GM21526 (cell line): Measurements from ENCODE around the gene PBX1.

Experiments used
- ATAC-seq: cut with Tn5 transposase; IDR thresholded peaks from one replicate; pipeline ENCODE4 v1.9.1; 2021; ENCODE audit warnings: moderate library complexity; ENCODE audit not compliant: unreplicated experiment, low FRiP score

Gene PBX1

DNA sequence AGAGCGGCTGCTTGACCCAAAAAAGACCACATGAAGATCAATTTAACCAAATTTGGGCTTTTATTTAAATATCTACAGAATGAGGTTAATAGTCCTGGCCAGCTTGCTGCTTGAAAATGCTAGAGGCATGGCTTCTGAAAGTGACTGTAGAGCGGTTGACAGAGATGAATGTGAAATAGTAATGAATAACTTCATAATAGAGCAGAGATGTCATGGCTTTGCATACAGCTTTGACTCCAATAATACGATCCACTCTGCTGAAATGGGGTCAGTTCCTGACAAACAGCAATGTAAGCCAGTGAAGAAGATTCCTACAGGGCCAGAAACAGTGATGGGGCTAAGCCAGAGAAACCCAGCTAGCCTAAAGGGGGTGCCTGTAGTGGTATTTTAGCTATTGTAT lies 183.8 kb downstream of the PBX1 start:
- ATAC-seq: no peak

DNA sequence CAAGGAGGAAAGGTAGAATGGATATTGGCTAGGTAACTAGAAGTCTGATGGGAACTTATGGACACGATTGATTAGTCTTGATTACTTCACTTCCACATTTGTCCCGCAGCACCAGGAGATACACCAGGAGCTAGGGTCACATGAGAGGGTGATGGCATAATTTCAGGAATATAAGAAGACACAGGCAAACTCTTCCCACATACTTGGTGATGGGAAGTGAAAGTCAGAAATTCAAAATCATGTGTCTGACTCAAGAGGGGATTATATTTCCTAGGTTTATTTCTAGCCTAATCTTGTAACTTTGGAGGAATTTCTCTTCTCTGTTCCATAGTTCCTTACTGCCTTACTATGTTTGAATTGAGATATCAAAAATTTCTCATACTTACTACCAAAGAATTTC lies 185.0 kb downstream of the PBX1 start:
- no peak for ATAC-seq

DNA sequence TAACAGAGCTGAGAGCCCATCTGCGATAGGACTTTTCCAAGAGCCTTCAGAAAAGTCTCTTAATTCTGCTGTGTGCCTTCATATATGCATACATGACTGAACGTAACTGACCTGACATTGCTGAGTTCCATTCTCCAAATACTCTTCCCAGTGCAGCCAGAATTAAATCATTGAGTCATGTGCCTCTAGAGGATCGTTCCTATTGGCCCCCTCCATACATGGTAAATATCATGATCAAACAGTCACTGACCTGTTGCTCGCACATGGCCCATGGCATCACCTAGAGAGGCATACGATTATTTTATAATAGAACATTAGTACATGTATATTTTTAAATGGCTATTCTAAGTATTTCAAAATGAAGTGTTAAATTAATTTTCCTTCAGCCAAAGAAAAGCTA lies 186.8 kb downstream of the PBX1 start:
- no peak for ATAC-seq

DNA sequence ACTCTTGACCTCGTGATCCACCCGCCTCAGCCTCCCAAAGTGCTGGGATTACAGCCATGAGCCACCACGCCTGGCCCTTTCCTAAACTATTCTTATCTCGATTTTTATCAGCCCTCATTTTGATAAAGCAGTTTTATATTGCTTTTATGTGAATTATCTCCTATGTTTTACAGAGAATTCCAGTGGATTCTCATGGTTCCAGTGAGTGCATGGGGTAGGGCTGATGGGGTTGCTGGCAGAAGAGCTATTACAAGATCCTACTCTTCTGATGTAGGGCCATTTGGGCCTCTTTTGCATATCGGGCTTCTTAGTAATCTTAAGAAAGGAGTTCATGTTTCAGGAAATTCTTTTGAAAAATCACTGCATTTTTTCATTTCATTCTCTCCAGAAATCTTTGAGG lies 187.6 kb downstream of the PBX1 start:
- ATAC-seq: no peak

DNA sequence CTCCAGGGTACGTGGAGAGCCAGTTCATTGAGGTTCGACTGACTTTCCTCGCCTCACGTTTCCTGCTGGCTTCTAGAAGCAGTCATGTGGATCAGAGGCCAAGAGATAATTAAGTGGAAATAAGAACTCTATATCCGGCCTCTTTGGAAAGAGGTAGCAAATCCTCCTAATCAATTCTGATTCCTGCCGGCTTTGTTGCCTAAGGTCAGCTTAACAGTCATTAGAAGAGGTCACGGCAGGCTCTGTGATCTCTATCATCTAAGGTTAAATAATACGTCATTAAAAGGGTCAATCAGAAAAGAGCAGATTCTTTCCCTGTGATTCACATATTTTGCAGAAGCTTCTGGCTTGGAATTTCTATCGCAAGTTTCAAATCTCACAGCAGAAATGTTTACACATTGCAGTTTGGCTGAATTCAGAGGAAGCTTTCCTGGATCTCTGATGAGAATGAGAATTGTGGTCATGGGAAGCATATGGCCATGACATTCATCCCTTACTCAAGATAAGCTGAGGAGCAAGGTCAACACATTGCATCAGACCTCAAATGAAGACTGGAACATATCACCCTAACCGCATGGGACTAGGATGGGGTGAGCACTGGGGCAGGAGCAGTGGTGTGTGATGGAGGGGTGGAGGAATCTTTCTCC lies 189.4 kb downstream of the PBX1 start:
- no peak for ATAC-seq

DNA sequence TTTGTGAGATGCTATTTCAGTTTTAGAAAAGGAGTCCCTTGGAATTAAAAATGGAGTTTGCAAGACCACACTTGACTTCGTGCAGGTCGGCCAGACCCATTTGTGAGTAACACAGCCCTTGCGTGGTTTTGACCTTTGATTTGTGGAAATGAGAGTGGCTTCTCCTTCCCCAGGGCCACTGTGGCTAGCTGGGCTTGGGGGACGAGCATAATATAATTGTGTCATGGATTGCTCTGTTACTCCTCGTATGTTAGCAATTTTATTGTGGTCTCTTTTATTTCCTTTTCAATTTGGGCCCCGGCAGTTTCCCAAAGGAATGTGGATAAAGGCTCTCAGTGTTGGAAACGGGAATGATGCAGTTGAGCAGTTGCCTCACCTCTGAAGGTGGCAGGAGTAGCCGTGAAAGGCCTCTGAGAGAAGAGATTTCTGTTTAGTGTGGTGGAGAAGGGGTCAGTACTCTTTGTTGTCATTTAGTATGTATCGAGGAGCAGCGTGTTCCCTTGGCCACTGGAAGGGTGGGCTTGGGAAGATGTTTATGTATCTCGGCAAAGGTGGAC lies 194.6 kb downstream of the PBX1 start:
- no peak for ATAC-seq

DNA sequence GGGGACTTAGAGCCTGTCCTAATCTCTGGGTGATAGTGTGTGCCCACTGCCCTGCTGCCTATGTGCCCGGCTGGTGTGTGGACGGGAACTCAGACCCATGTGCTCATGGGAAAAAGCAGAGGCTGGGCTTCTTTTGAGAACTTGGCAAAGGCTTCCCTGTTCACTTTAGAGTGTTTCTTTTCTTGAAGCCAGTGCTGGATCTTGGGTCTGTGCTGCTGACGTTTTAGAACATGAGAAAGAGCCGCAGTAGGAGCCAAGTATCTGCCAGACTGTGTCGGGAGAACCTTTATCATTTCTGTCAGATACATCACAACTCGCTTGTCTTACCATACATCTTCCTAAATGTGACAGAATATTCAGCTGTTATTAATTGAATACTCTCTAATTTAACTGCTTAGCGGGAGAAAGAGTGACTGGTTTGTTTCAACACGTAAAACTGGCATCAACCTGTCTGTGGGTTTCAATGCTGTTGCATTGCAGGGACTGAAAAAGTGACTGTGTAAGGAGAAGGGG lies 195.2 kb downstream of the PBX1 start:
- no peak for ATAC-seq

DNA sequence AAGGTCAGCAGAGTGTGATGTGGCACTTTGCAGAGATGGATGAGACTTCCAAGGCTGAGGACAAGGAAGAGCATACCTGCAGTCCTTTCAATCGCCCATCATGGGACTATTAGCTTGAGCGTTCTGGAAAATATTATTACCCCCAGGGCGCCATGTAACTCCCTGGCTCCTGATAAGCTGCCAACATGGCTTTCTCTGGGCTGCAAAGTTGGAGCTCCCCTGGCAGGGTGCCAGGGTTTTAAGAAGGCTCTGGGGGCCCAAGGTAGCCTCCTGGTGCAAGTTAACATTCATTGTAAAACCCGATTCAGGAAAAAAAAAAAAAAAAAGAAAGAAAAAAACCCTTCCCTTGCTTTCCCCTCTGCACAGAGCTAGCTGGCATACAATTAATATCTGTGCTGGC lies 196.7 kb downstream of the PBX1 start:
- no peak for ATAC-seq

DNA sequence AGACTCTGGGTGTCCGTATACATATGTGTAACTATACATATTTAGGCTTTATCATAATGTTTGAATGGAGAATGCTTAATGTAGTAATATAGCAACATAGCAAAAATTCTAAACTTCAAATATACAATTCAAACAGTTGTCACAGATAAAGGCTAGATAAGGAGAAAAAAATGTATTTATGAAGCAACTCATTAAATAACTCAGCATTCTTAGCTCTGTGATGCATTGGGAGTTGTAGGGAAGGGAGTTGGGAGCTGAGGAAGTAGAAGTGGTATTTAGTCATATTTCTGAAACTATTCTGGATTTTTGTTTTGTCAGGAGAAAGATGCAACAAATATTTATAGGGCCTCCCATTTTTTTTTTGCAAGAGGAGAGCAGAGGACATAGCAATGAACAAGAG lies 197.8 kb downstream of the PBX1 start:
- no peak for ATAC-seq

DNA sequence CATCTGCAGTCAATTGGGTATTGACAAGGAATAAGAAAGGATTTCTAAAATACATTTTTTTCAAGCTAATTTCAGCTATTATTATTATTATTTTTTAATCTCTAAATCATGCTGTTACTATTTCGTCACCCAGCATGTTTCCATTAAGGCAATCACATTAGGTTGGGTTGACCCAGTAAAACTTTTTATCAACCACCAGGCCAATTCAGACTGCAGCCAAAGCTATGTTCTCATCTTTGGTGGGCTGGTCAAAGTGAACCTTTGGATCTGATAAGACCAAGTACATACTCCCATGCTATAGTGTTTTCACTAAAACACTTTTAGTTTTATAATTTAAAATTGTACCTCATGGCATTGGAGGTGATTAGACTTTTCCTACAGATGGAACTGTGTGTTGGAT lies 198.6 kb downstream of the PBX1 start:
- ATAC-seq: no peak

DNA sequence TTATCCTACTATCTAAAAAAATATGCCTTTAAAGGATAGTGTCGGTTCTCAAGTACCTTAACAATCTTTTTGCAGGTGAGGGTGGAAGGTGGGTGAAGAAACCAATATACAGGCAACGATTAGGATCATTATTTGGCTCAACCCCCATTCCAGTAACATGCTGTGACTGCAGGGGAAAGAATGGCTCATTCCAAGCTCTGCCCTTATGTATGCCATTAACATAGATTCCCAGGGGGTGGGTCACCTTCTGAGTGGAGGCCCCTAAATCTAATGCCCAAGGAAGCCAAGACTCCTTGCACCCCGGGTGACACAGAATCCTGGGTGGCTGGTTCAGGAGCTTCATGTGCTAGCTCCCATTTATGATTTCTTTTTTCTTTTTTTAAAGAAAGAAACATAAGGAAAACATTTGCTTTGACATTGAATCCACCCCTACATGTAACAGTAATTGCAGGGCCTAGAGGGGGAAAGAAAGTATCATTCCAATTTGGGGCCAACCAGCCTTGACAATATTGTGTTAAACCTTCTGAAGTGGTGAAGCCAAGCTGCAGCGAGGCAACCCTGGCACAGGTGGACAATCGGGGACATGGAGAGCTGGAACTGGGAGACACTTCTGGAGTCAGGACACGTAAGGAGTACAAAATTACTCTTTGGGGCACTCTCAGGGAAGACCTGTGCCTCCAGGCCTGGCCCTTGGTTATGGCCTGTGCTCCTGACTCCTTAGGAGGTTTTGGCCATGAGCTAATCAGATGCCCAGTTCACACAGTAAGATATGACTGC lies 200.3 kb downstream of the PBX1 start:
- no peak for ATAC-seq

DNA sequence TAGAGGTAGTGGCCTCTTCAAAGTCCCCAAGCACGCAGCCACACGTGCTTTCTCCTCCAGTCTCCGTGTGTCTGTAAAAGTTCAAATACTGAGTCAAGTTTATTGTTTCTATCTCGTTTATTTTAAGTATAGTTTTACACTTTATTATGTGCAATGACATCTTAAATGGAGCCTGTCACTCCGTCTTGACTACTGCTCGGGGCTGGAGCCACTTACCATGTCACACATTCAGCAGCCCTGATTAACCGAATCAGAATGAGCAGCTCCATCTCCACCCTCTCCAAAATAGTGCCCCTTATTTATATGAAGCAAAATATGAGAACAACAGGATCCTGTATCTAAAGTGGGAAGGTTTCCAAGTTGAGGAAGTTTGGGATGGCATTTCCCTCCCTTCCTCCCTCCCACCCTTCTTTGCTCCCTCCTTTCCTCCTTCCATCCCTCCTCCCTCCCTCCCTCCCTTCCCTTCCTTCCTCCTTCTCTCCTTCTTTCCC lies 201.0 kb downstream of the PBX1 start:
- ATAC-seq: no peak

DNA sequence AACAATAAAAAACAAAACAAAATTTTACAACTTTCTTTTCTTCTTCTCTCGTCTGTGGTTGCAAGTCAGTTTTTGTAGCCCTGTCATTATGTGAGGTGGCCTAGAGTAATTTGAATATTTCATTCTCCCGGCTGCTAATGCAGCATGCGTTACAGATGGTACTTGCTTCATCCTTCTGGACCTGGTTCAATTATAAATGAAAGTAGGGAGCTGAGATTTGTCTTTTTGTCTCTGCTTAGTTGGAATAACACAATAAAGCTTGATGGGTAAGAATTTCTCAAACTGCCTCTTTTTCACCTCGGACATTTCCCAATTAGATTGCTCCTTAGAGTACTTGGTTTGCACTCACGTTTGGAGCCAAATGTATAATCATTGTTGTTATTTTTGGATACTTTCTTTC lies 201.6 kb downstream of the PBX1 start:
- no peak for ATAC-seq

DNA sequence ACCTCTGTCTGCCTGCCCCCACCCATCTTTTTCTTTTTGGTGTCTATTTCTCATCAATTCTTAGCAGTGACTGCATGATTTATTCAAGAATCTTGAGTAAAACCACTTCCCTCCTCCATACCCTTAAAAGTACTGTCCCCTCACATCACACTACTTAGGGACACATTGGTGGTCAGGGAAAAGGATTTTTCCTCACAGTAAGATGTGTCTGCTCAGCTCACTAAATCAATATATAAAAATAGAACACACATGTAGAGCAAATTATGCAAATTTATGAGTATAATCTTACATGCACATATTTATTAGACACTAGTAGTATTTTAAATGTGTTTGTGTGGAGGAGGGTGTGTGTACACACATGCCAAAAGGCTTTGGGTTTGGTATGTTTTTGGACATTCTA lies 202.0 kb downstream of the PBX1 start:
- ATAC-seq: no peak

DNA sequence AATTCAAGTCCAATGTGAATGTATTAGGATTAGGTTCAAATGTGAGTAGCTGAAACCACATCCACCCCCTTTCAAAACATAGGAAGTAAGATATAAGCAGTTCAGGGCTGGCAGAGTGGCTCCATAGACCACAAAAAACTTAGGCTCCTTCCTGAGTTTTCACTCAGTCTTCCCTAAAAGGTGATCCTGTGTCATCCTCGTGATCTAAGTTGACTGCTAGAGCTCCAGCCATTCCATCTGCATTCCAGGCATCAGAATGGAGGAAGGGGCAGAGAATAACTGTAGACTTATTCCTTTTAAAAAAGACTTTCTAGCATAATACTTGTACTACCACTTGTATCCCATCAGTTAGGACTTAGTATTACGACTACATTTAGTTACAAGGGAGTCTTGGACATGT lies 204.1 kb downstream of the PBX1 start:
- no peak for ATAC-seq

DNA sequence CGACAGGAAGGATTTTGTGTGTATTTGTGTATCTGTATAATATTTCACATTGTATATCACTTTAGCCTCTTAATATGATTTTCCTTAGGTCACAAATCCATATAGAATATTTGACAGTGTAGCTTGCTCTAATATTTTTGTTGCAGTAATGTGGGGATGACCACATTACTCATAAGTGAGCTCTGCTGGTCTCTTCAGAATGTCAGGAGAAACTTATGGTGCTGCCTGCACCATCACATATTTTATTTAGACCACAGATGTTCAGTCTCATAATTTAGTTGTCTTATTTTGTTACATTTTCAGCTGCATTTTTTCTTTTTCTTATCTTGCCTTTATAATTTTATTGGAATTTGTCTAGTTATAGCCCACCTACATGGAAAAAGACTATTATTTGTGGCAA lies 205.3 kb downstream of the PBX1 start:
- ATAC-seq: no peak

DNA sequence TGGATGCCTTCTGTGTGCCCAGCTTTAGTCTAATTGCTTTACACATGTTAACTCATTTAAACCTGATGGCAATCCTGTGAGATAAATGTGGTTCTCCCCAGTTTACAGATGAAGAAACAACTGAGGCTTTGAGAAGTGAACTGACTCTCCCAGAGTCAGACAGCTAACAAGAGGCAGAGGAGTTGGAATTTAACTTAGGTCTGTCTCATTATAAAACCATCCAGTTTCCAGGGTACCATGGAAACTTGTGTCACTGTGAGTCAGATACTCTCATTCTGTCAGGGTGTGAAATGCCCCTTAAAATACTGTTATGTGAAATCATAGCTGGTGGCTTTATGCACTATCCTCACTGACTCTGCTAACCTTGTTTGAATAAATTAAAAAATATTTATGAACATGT lies 206.6 kb downstream of the PBX1 start:
- ATAC-seq: no peak

DNA sequence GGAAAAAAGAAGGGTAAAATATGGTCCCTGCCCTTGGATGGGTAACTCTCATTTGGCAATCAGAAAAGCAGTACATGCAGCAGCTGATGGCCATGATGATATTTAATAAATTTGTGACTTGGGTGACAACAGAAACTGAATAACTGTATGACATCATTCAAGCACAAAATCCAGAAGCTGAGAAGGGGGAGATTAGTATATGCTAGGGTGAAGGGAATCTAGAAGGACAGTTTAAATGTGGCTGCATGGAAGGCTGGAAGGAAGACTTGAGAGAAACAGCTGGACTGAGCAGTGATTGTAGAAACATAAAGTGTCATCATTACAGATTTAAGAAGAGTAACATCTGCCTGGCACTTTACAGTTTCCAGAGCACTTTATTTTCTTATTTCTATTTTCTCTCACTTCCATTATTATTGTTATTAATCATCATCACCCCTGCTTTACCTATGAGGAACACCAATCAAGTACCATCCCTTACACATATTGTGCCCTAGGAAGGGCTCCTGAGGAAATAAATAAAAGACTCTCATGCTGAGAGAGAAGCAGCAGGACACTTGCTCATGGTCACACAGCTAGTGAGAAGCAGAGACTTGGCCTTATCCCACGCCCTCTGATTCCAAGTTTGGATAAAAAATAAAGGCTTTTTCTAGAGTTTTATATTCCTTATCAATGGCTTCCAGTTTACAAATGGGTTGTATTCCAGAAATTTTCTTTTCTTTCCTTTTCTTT lies 207.2 kb downstream of the PBX1 start:
- no peak for ATAC-seq

DNA sequence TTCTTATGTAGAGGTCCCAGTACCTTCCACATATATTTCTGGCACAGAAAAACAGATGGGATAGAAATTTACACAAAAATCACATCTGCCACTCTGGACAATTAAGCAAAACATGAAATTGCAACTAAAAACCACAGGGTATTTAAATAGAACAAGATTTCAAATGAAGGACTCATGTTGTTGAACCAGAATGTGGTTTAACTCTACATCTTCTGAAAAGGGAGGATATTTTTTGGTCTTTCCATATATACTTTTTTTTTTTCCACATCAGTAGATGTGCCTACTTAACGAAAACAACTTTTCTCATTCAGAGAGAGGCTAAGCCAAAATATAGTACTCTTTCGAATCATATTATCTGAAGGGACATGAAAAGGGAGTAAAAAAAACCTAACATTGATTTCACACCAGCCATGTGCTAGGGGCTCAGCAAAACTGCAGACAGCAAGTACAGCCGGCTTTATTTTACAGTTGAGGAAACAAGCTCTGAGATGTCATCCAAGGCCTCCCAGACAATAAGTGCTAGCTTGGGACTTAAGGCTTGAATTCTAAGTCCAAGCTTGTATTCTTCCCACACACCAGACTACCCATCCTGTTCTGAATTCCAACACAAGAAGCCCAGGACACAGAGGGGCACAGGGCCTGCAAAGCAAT lies 208.9 kb downstream of the PBX1 start:
- no peak for ATAC-seq

DNA sequence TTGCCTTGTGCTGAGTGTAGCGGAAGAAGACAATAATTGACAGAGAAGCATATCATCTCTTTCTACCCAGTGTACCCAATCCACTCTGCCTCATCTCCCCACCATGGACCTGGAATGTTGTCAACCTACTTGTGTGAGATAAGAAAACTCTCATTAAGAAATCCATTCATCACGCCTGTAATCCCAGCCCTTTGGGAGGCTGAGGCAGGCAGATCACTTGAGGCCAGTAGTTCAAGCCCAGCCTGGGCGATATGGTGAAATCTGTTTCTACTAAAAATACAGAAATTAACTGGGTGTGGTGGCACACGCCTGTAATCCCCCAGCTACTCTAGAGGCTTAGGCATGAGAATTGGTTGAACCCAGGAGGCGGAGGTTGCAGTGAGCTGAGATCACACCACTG lies 209.6 kb downstream of the PBX1 start:
- ATAC-seq: no peak
